HG03196 (cell line): ENCODE results near the gene ATP8B3.
"Not testable (repeated sequence)": the region's sequence is repeated elsewhere in the genome, so short reads cannot be mapped to it uniquely, and the experiment has no call there.

ENCODE experiments used
- ATAC-seq: cut with Tn5 transposase; IDR thresholded peaks from one replicate; pipeline ENCODE4 v1.9.1; 2021; ENCODE audit not compliant: unreplicated experiment

ATP8B3 gene

GRCh38 chr19:1774989-1775772 lies 36.9 kb downstream of the ATP8B3 start:
- no peak for ATAC-seq

- no peak for ATAC-seq
Observed at GRCh38 chr19:1773184-1773583, 38.9 kb downstream of the ATP8B3 start.

- ATAC-seq, result no peak
Observed at GRCh38 chr19:1770866-1771576, 41.1 kb downstream of the ATP8B3 start.

GRCh38 chr19:1769645-1769985 lies 42.5 kb downstream of the ATP8B3 start:
- ATAC-seq, result no peak

- ATAC-seq, result no peak
Observed at GRCh38 chr19:1768918-1769644, 43.0 kb downstream of the ATP8B3 start.

GRCh38 chr19:1768248-1768647 lies 43.8 kb downstream of the ATP8B3 start:
- no peak for ATAC-seq

GRCh38 chr19:1767464-1767933 lies 44.6 kb downstream of the ATP8B3 start:
- no peak for ATAC-seq

- ATAC-seq, result no peak
Observed at GRCh38 chr19:1766800-1767352, 45.2 kb downstream of the ATP8B3 start.

- no peak for ATAC-seq
Observed at GRCh38 chr19:1765904-1766799, 45.9 kb downstream of the ATP8B3 start.

GRCh38 chr19:1765232-1765903 lies 46.7 kb downstream of the ATP8B3 start:
- no peak for ATAC-seq

GRCh38 chr19:1764729-1765128 lies 47.3 kb downstream of the ATP8B3 start:
- no peak for ATAC-seq

GRCh38 chr19:1763648-1764639 lies 48.1 kb downstream of the ATP8B3 start:
- ATAC-seq, result no peak

- no peak for ATAC-seq
Observed at GRCh38 chr19:1762243-1763117, 49.6 kb downstream of the ATP8B3 start.

- ATAC-seq, result no peak
Observed at GRCh38 chr19:1761528-1762242, 50.4 kb downstream of the ATP8B3 start.

GRCh38 chr19:1760786-1761527 lies 51.1 kb downstream of the ATP8B3 start:
- not testable (repeated sequence) for ATAC-seq

GRCh38 chr19:1760020-1760419 lies 52.1 kb downstream of the ATP8B3 start:
- no peak for ATAC-seq
